HG02610 (cell line): ENCODE data around the gene ATXN7L3.

Experiments
- ATAC-seq: cut with Tn5 transposase; IDR thresholded peaks from one replicate; pipeline ENCODE4 v1.9.1; 2021; ENCODE audit warnings: mild to moderate bottlenecking, moderate library complexity; ENCODE audit not compliant: unreplicated experiment

The ATXN7L3 gene

DNA sequence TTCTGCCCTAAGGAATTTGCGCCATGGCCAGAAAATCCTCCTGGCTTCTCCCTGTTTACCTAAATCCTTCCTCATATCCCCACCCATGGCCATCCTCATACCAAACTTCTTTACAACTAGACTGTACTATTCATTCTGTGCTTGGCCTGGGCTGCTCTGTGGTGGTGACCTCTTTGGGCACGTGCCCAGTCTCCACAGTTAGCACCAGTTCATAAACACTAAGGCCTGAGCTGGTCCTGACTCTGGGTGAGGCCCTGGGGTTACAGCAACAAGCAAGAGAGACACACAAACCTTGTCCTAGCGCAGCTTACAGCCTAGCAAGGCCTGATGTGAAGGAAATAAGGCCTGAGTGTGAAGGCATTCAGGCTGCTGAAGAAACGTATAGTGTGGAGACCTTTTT is 3.1 kb upstream of the ATXN7L3 start:
- no peak for ATAC-seq

DNA sequence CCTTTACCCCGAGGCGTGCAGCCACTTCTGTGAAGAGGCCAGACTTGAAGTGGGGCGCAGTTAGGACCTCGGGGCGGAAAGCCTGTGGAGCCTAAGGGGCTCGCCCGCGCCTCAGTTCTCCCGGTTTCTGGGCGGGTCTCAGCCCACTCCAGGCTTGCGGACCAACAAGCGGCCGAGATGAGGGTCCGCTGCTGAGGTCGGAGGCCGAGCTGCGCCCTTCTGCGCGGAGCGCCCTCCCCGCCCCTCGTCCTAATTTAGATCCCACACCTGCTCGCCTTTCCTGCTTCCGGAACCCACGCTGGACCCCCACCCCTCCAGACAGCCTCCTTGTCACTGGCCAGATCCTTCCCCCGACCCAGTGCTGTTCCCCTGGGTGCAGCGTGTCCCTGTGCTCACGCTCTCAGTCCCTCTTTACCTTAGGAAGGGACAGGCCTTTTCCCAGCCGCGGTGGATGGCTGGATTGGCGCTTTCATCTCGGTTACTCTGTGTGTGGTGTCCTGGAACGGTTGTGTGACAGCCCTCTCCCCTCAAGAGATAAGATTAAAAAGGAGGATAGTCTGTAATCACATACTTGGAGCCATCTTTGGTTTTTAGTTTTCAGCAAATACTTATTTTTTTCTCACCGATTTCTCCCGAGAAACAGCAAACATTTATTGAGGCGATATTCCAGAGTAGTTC is 933 bp upstream of the ATXN7L3 start:
- no peak for ATAC-seq

DNA sequence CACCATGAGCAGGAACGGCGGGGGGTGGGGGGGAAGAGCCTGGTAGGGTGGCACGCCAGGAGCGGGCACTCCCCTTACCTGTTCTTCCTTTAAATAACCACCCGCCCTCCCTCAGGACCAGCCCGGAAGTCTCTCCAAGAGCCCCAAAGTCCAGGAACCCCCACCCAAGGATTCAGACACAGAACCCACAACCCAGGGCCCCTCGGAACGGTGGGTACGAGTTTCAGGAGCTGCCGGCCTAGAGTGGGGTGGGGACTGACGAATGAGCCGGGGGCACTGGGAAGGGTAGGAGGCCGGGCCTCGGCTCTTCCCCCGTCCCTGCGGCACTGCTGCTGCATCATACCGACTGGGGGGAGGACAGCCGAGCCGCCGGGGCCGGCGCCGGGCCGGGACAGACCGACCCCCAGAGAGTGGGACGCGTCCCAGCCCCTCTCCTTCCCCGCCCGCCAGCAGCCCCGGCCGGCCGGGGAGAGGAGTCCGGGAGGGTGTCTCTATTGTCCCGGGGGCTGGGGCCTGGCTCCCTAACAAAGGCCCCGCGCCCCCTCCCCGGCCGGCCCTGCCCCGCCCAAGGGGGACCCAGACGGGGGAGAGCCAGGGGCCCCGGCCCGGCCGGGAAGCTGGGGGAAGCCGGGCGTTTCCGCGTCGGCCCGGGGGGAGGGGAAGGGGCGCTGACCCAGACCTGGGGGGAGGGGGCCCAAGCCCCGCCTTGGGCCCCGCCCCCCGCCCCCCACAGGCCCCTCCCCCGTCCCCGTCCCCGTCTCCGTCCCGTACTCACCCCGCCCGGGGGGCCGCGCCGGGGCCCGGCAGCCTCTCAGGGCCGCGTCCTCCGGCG is 747 bp downstream of the ATXN7L3 start:
- peak; percentile 15 for ATAC-seq

DNA sequence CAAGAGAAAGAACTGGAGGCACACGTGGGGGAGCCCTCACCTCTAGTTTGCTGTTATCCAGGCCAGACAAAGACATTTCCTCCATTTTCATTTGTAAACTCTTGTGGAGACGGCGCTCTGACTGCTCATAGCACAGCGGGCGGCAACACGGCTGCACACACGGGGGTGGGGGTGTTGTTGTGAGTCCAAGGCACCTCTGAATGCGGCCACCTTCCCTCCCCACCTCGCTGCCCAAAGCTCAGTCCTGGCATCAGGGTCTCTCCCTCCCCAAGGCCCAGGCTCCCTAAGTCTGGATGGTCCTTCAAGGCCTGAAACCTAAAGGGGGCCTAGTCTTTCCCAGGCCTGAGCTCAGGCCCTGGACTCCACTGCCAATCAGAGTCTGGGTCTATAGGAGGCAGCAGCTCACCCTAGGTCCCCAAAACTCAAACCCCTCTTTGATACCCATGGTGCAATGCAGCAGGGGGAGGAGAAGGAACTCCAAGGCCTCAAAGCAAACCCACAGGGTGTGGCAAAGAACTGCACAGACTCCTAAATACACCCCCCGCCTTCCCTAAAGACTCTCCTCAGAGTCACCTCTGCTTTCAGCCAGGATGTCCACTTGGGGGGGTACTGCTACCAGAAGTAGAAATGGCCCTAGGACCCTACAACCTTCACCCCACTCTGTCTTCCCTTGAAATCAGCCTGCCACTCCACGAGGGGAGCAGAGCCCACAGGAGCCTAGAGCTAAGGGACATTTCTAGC is 1.5 kb downstream of the ATXN7L3 start:
- ATAC-seq, result no peak

DNA sequence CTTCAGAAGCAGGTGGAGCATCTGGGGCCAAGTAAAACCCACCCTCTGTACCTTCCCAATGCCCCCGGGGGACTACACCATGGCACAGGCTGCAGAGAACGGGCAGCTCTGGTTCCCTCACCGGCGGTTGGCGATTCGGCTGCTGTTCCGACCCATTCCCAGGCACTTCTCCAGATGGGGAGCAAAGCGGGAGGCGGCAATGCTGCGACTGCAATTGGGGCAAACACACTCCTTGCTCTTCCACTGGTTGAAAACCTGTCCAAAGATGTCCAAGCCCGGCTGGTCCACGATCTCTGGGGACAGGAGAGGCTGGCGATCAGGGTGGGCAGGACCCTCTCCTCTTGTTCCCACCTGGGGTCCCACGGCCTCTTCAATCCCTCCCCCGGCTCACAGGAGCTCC is 2.6 kb downstream of the ATXN7L3 start:
- ATAC-seq, result no peak

DNA sequence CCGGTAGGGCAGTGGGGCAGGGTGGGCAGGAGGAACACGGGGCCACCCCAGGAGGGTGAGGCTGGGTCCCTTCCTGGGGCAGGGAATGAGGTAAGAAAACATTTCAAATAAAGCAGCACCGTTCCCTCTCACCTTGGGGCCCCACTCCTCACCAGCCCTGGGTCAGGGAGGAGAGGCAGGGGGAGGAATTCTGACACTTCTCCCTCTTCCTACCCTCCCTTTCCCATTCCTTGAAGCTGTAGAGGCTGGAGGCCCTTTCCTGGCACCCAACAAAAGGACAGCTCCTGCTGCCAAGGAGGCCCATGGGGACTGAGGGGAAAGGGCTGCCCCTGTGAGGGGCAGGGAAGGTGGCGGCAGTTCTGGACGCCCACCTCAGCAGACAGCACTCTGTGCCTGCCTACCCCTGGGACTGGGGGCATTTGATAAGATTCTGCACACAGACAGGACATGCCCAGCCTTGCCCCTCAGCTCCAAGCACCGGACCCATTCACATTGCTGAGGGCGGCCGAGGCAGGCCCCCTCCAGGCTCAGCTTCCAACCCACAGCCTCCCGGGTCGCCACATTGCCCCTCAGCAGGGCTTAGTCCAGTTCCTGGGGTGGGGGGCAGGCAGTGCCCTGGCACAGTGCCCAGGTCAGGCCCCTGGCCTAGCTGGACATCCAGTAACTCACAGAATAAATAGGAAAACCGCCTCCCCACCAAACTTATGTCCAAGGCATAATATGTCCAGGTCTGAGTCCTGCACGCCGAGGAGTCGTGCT is 6.2 kb downstream of the ATXN7L3 start:
- no peak for ATAC-seq

DNA sequence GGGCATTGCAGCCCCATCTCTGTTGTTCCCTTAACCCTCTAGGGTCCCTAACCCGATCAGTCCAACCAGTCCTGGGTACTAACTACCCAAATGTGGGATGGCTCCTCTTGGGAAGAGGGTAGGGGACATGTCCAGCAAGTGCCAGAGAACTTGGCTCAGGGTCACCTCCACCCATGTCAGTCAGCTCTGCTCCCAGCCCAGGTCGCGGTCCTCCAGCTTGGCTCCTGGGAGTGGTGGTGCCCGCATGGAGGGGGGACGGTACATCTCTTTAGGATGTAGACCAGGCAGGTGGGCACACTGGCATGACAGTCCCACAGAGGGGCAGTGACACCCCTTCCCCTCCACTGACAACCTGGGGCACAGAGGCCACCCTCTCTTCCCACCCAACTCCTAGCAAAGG is 6.9 kb downstream of the ATXN7L3 start:
- no peak for ATAC-seq

DNA sequence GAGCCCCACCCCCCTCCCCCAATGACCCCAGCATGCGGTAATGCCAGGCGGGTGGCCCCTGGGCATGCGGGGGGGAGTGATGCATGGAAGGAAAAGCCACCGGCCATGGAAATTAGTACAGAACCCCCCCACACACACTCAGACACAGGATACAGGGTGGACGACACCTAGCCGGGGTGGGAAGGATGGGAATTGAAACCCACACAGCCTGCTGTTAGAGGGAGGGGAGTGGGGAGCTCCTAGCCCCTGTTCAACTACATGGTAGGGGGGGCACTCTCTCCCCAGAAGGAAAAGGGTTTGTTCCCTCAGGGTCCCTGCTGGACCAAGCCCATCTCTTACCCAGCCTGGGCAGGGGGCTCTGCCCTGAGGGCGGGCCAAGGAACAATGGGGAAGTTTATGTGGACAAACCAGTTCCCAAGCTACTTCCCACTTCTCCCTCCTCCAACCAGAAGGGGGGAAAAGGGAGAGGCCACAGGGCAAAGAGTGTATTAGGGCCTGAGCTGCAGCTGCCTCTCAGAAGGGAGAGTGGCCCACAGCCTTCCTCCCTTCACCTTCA is 7.7 kb downstream of the ATXN7L3 start:
- ATAC-seq, result no peak

DNA sequence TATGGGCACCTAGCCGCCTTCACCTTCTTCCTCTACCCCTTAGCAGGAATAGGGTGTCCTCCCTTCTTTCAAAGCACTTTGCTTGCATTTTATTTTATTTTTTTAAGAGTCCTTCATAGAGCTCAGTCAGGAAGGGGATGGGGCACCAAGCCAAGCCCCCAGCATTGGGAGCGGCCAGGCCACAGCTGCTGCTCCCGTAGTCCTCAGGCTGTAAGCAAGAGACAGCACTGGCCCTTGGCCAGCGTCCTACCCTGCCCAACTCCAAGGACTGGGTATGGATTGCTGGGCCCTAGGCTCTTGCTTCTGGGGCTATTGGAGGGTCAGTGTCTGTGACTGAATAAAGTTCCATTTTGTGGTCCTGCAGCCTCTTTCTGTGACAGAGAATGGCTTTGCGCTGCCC is 8.3 kb downstream of the ATXN7L3 start:
- no peak for ATAC-seq

DNA sequence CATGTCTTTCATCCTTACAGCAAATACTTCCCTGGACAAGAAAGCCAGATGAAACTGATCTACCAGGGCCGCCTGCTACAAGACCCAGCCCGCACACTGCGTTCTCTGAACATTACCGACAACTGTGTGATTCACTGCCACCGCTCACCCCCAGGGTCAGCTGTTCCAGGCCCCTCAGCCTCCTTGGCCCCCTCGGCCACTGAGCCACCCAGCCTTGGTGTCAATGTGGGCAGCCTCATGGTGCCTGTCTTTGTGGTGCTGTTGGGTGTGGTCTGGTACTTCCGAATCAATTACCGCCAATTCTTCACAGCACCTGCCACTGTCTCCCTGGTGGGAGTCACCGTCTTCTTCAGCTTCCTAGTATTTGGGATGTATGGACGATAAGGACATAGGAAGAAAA is 9.2 kb downstream of the ATXN7L3 start:
- no peak for ATAC-seq

DNA sequence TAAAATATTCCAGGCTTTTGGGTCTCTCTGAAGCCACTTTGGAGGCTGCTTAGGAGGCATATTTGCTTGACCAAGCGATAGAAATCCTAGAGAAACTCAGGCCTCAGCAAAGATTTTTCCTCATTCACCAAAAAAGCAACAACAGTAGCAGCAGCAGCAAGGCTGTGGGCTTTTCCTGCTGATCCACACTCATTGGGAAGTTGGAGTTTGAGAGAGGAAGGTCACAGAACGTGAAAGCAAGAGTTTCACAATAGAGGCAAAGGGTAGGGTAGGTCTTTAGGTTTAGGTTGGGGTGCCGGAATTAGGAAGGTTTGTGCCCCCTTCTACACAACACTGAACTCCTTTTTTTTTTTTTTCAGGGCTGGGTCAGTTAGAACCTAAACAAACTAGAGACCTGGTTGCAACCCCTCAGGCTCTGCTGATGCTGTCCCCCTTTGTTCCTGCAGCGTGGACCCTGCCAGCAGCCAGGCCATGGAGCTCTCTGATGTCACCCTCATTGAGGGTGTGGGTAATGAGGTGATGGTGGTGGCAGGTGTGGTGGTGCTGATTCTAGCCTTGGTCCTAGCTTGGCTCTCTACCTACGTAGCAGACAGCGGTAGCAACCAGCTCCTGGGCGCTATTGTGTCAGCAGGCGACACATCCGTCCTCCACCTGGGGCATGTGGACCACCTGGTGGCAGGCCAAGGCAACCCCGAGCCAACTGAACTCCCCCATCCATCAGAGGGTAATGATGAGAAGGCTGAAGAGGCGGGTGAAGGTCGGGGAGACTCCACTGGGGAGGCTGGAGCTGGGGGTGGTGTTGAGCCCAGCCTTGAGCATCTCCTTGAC is 10.9 kb downstream of the ATXN7L3 start:
- ATAC-seq, result no peak

DNA sequence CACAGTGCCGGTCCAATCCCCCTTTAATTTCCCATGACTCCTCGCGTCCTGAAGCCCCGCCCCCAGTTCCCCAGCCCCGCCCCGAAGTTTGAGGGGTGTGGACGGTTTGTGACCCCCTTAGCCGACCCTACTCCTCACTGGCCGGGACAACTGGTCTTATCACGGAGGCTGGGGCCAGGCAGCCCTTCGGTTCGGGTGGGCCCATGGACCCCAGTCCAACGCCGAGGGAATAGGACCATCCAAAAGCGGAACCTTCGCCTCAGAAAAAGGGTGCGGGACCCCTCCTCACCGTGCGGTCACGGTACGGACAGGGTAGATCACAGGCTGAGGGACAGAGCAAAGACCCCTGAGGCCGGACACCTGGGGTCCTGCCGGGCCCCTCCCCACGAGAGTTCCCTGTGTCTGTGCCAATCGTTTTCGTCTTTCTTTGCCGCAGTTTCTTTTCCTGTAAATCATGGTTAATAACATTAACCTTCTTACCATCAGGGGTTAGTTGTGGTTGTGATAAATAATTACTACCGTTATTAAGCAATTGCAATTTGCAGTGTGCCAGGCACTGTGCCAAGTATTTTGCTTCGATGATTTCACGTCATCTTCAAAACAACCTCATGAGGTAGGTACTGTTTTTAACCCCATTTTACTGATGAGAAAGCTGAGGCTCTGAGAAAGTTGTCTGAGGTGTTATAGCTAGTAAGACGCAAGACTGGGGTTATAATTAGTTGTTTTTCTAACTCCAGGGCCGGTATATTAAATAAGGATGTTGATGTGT is 12.4 kb downstream of the ATXN7L3 start:
- ATAC-seq, result peak; percentile 26

DNA sequence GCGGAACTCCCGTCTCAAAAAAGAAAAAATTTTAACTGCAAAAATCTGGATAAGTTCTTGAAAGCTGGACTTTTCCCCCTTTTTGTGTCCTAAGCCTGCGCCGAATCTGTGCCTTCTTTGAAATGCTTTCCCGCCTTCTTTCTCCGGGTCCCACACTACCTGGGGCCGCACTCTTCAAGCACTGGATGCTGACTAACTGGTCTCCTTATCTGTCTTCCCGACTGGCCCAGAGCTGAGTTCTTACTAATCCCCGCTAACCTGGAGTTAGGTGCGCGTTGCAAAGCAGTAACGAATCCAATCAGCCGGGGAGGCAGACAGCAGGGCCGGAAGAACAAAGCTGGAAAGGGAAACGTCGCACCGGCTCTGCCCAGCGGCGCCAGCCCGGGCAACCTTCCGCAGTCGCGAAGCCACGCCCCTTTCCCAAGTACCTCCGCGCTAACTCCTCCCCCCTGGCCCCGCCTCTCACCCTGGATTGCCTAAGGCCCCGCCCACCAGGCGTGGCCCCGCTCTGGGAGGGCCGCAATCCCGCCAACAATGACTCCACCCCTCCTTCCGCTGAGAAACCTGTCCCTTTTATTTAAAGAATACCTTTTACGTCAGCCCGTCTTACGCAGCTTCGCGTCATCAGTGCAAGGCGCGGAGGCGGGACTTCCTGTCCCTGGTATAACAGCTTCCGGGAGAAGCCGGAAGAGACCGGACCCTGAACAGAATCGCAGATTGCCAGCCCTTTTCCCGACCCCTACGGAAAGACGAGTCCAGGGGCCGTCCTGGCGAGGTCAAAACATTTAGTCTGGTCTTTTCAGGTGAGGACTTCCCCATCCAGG is 13.2 kb downstream of the ATXN7L3 start, which contains the start of gene TMUB2:
Gene TMUB2 (plus strand): TSS at position 666 of the 824 bp plus-strand sequence. CDS start 737 bp downstream, outside the sequence.
- ATAC-seq, result peak; percentile 83

DNA sequence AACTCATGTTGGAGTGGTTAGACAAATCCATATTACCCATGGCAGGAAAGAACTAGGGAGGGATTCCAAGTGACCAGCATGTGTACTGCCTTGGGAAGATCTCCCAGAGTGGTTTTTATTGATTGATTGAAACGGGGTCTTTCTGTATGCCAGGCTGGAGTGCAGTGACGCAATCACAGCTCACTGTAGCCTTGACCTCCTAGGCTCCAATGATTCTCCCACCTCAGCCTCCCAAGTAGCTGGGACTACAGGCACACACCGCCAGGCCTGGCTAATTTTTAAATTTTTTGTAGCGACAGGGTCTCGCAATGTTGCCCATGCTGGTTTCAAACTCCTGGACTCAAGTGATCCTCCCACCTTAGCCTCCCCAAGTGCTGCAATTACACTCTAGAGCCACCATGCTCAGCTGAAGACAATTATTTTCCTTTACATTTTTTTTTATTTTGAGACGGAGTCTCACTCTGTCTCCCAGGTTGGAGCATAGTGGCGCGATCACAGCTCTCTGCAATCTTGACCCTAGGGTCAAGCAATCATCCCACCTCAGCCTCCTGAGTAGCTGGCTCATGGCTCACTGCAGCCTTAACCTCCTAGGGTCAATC is 15.4 kb downstream of the ATXN7L3 start:
- ATAC-seq, result no peak

DNA sequence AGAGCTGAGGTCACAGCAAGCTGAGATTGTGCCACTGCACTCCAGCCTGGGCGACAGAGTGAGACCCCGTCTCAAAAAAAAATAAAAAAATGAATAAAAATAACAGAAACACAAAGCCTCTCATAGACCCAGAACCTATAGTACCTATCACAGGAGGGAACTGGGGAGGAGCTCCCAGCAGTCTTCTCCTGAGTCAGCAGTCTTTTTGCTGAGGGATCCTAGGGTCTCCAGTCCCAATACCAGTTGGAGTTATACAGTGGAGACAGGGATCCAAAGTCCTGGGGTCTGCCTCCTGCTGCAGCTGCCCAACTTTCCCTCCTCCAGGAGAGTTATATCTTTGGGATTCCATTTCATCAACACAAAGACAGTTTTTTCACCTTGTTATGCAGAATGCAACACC is 16.7 kb downstream of the ATXN7L3 start:
- no peak for ATAC-seq

DNA sequence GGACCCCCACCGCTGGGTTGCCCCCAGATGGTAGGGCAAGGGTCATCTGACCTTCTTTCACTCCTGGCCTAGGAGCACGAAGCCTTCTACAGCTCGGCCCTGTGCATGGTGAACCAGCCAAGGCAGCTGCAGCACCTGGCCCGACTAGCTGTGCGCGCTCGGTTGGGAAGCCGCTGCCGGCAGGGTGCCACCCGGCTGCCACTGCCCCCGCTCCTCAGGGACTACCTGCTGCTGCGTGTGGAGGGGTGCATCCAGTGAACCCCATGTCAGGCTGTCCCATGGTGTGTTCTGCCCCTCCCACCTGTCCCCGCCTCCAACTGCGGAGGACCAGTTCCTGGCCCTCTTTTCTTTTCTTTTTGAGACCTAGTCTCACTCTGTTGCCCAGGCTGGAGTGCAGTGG is 21.6 kb downstream of the ATXN7L3 start:
- no peak for ATAC-seq

DNA sequence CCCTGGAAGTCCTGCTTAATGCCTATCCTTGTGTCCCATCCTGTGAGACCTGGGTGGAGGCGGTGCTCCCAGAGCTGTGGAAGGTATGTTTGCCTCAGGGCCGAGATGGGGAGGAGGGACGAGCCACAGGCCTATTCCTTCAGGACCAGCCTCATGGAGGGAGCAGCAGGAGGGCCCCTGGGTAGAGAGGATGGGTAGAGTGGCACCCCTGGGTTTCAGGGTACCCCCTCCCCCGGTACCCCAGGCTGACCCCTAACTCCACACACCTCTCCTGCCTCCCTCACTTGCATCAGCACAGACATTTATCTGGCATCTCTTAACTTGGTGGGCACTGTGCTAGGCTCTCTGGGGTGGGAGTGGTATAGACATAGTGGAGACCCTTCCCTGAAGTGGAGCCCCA is 22.0 kb downstream of the ATXN7L3 start:
- no peak for ATAC-seq
